MCF 10A (cell line): ENCODE results near the gene FOXQ1. TPM values are rescaled to one million over a fixed set of nuclear protein-coding genes. Genes with fewer than 3 reads are reported as not detected.

Source experiments
- BruUV-seq: library from RNA; stranded (reverse); fragments of 400-500 nt; replicated peaks from 2 replicates; lab custom pipeline; 2021; lab: Mats Ljungman, UMichigan
- CTCF ChIA-PET: fragments of 300-600 bp; sonication (Branson Sonifier 250); formaldehyde crosslinking; extraction: SDS; loops from one replicate; lab custom pipeline; 2021; ENCODE audit warnings: antibody characterized with exemption, inconsistent platforms; lab: Yijun Ruan, JAX
- POLR2A ChIA-PET: fragments of 300-600, 350-650 bp; sonication (Branson Sonifier 250); formaldehyde crosslinking; extraction: SDS; loops from one replicate; lab custom pipeline; 2020; ENCODE audit warnings: antibody characterized with exemption, inconsistent platforms; lab: Yijun Ruan, JAX
- DNase-seq: peaks from one replicate; pipeline ENCODE4 v3.0.0-alpha.2; 2018; ENCODE audit not compliant: unreplicated experiment
- H3K27ac Mint-ChIP-seq: one replicate; pipeline ENCODE4 v1.8.0; 2022; ENCODE audit warnings: mild to moderate bottlenecking, low read depth, mixed read lengths; ENCODE audit not compliant: unreplicated experiment
- H3K27me3 Mint-ChIP-seq: one replicate; pipeline ENCODE4 v1.8.0; 2022; ENCODE audit warnings: mixed read lengths; ENCODE audit not compliant: insufficient read depth, unreplicated experiment
- H3K36me3 Mint-ChIP-seq: one replicate; pipeline ENCODE4 v1.8.0; 2022; ENCODE audit warnings: mild to moderate bottlenecking, moderate library complexity, mixed read lengths; ENCODE audit not compliant: insufficient read depth, unreplicated experiment
- H3K4me1 Mint-ChIP-seq: one replicate; pipeline ENCODE4 v1.8.0; 2022; ENCODE audit warnings: mixed read lengths; ENCODE audit not compliant: insufficient read depth, unreplicated experiment
- H3K4me3 Mint-ChIP-seq: one replicate; pipeline ENCODE4 v1.8.0; 2022; ENCODE audit warnings: mild to moderate bottlenecking, moderate library complexity, mixed read lengths; ENCODE audit not compliant: unreplicated experiment
- H3K9me3 Mint-ChIP-seq: one replicate; pipeline ENCODE4 v1.8.0; 2022; ENCODE audit warnings: mixed read lengths; ENCODE audit not compliant: unreplicated experiment
- CTCF ChIP-seq: fragments of 200-600 bp; IDR thresholded peaks from one replicate; pipeline ENCODE4 v1.8.0; 2022; ENCODE audit warnings: antibody characterized with exemption, mild to moderate bottlenecking; ENCODE audit not compliant: unreplicated experiment
- intact Hi-C: fragments of 100-400 bp; cut with micrococcal nuclease; formaldehyde crosslinking; loops from 2 replicates; pipeline ENCODE4 v1.14.1; 2022
- total RNA-seq: library from RNA; stranded (reverse); gene quantifications from 2 replicates; pipeline ENCODE4 v1.2.3, GENCODE V29; 2022

Gene FOXQ1
- total RNA-seq, 1 experiment from 2014 or later, result 5.6 TPM

GRCh38 chr6:1296079-1296478, 15.8 kb upstream of the FOXQ1 start:
- H3K27me3 Mint-ChIP-seq, result no peaks in the 10 kb centered on the region
- H3K4me3 Mint-ChIP-seq, result no peak overlapping the region
- H3K9me3 Mint-ChIP-seq, result no peaks in the 10 kb centered on the region
- TF ChIP-seq CTCF, result no peak
- no peak for DNase-seq
- CTCF ChIA-PET, result interaction anchor here (0.7 to 1.2 kb wide), 2 partner anchors 13 to 17 kb away, joined by 3 read pairs; no protein-coding TSS in a partner anchor
- H3K36me3 Mint-ChIP-seq, result no peaks in the 10 kb centered on the region
- H3K27ac Mint-ChIP-seq, result no peak overlapping the region
- no TSS peak for BruUV-seq
- POLR2A ChIA-PET, result interaction anchor here (0.6 to 9.0 kb wide), 2 partner anchors 15 to 30 kb away, joined by 3 to 60 read pairs; partner anchors contain the start of gene FOXQ1
- intact Hi-C loops, result no loop called here
- H3K4me1 Mint-ChIP-seq, result peaks cover 22% of the 10 kb centered on the region

DNA sequence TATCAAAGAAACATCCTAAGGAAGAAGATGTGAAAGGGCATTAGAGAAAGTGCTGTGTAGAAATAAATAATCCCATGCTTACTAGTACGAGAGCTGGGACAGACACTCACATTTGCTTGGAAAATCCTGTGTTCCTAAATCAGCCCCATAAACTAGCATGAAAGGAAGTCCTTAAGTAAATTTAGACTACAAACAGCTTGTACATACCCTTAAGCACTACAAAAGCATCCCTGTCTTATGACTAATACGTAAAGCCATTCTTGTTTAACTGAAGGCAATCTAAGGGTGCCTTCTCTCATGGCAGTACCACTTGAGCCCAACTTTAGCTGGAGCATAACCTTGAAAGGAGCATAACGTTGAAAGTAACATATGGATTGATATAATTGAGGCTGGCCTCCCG, 15.4 kb upstream of the FOXQ1 start:
- Mint-ChIP-seq H3K27me3 (no peaks in the 10 kb centered on the region), H3K4me1 (peaks cover 22% of the 10 kb centered on the region), H3K4me3 (no peak overlapping the region), H3K9me3 (no peaks in the 10 kb centered on the region), H3K36me3 (no peaks in the 10 kb centered on the region), H3K27ac (no peak overlapping the region)
- DNase-seq, result no peak
- CTCF ChIA-PET, result no interaction called here
- no peak for TF ChIP-seq CTCF
- intact Hi-C loops, result no loop called here
- BruUV-seq, result no TSS peak
- POLR2A ChIA-PET, result interaction anchor here (0.8 to 9.0 kb wide), 4 partner anchors 10 to 182 kb away, joined by 3 to 60 read pairs (median 6); partner anchors contain the start of gene FOXQ1

- BruUV-seq, result no TSS peak
- ChIA-PET POLR2A (interaction anchor here (0.6 to 9.0 kb wide), 4 partner anchors 9 to 14 kb away, joined by 3 to 60 read pairs (median 6); partner anchors contain the start of gene FOXQ1), CTCF (no interaction called here)
- DNase-seq, result no peak
- H3K4me1 Mint-ChIP-seq, result peaks cover 22% of the 10 kb centered on the region
- no peaks in the 10 kb centered on the region for H3K9me3 Mint-ChIP-seq
- H3K27me3 Mint-ChIP-seq, result no peaks in the 10 kb centered on the region
- H3K27ac Mint-ChIP-seq, result no peak overlapping the region
- intact Hi-C loops, result no loop called here
- TF ChIP-seq CTCF, result no peak
- no peaks in the 10 kb centered on the region for H3K36me3 Mint-ChIP-seq
- no peak overlapping the region for H3K4me3 Mint-ChIP-seq
Observed at GRCh38 chr6:1297746-1298145, 14.2 kb upstream of the FOXQ1 start.

- TF ChIP-seq CTCF, result no peak
- POLR2A ChIA-PET, result interaction anchor here (0.6 to 9.0 kb wide), 3 partner anchors 12 to 251 kb away, joined by 4 to 60 read pairs (median 9); partner anchors contain the start of gene FOXQ1
- no peaks in the 10 kb centered on the region for H3K36me3 Mint-ChIP-seq
- no peak for DNase-seq
- no peaks in the 10 kb centered on the region for H3K9me3 Mint-ChIP-seq
- no peak overlapping the region for H3K4me3 Mint-ChIP-seq
- H3K27ac Mint-ChIP-seq, result no peak overlapping the region
- CTCF ChIA-PET, result interaction anchor here (0.7 kb wide), 1 partner anchor 12 kb away, joined by 3 read pairs; no protein-coding TSS in a partner anchor
- peaks cover 22% of the 10 kb centered on the region for H3K4me1 Mint-ChIP-seq
- no TSS peak for BruUV-seq
- intact Hi-C loops, result no loop called here
- no peaks in the 10 kb centered on the region for H3K27me3 Mint-ChIP-seq
Observed at GRCh38 chr6:1298768-1299167, 13.1 kb upstream of the FOXQ1 start.
